PFSK-1 (cell line): ENCODE data around the gene FSCN2.

Experiments
- FOXP2 ChIP-seq: optimal IDR thresholded peaks from 2 replicates; pipeline ENCODE3; 2011; ENCODE audit warnings: borderline replicate concordance, control low read depth, inconsistent platforms; ENCODE audit not compliant: insufficient read depth; ENCODE audit errors: extremely low read length, extremely low read depth
- POLR2AphosphoS5 ChIP-seq: IDR thresholded peaks from 2 replicates; pipeline ENCODE4 v1.6.1; 2012; ENCODE audit warnings: low read depth, mild to moderate bottlenecking, control low read depth, low read length, moderate library complexity
- SIN3A ChIP-seq: IDR thresholded peaks from 2 replicates; pipeline ENCODE4 v1.6.1; 2012; ENCODE audit warnings: mild to moderate bottlenecking, low read length, moderate library complexity, borderline replicate concordance; ENCODE audit not compliant: insufficient read depth
- TAF1 ChIP-seq: IDR thresholded peaks from 2 replicates; pipeline ENCODE4 v1.6.1; 2012; ENCODE audit warnings: low read length, control low read depth, borderline replicate concordance; ENCODE audit not compliant: insufficient read depth
- TF ChIP-seq, protein P1 (sequence below), 2 experiments: IDR thresholded peaks; 2 replicates each; pipeline versions ENCODE4 v1.6.1 to v1.8.0; 2011 to 2012; ENCODE audit warnings: low read depth in 2 of 2, low read length in 2 of 2, control low read depth in 1 of 2, inconsistent platforms in 1 of 2, mild to moderate bottlenecking in 1 of 2, moderate library complexity in 1 of 2; ENCODE audit not compliant: insufficient read depth in 1 of 2

DNA sequence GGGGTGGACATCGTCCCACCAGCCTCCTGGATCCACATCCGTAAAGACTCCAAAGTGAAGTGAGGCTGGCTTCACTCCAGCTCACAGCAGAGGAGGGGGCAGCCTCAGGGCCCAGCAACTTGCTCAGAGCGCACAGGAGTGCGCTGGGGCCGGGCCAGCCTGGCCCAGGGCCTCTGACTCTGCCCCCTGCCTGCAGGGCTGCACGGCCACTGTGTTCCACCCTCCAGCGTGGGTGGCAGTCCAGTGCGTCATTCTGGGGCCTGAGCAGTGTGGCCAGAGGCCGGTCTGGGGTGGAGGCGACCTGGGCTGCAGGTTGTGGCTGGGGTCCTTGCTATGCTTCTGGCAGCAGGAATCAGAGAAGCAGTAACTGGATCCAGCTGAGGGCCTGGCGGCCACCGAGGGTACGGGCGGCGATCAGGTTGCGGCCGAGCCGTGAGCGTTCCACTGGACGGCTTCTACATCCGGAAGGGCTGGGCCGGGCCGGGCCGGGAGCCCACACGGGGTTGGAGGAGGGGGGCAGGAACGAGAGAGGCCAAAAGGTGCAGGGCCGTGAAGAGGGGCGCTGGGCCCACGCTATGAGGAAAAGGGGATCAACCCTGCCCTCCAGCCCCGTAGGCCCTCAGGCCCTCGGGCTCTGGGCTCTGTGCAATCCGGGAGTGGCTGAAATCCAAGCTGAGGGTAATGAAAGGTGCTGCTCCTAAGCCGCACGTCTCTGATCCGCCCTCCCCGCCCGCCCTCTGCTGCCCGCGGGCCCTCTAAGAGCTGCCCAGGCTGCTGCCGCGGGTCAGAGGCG is at the start of gene FSCN2:
- TF ChIP-seq, protein P1, sequence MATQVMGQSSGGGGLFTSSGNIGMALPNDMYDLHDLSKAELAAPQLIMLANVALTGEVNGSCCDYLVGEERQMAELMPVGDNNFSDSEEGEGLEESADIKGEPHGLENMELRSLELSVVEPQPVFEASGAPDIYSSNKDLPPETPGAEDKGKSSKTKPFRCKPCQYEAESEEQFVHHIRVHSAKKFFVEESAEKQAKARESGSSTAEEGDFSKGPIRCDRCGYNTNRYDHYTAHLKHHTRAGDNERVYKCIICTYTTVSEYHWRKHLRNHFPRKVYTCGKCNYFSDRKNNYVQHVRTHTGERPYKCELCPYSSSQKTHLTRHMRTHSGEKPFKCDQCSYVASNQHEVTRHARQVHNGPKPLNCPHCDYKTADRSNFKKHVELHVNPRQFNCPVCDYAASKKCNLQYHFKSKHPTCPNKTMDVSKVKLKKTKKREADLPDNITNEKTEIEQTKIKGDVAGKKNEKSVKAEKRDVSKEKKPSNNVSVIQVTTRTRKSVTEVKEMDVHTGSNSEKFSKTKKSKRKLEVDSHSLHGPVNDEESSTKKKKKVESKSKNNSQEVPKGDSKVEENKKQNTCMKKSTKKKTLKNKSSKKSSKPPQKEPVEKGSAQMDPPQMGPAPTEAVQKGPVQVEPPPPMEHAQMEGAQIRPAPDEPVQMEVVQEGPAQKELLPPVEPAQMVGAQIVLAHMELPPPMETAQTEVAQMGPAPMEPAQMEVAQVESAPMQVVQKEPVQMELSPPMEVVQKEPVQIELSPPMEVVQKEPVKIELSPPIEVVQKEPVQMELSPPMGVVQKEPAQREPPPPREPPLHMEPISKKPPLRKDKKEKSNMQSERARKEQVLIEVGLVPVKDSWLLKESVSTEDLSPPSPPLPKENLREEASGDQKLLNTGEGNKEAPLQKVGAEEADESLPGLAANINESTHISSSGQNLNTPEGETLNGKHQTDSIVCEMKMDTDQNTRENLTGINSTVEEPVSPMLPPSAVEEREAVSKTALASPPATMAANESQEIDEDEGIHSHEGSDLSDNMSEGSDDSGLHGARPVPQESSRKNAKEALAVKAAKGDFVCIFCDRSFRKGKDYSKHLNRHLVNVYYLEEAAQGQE (IDR thresholded peaks at IDR 0.05; ENCODE audit: insufficient read depth in 1 of 2, low read depth in 2 of 2, low read length in 2 of 2) = no peak
- no peak for TF ChIP-seq POLR2AphosphoS5
- TF ChIP-seq FOXP2 = peak; percentile 9
- no peak for TF ChIP-seq TAF1
- TF ChIP-seq SIN3A = no peak
